OCI-LY1 (cell line): Measurements from ENCODE around the gene AGR3.

ENCODE experiments used
- EZH2 ChIP-seq: fragments of 200-600 bp; sonication (generic), shearing (Covaris generic); IDR thresholded peaks from 2 replicates; pipeline ENCODE4 v1.8.0; 2017; ENCODE audit warnings: borderline replicate concordance, mixed run types, mild to moderate bottlenecking, antibody characterized with exemption, low read length, moderate library complexity, mixed read lengths
- TF ChIP-seq, protein P1 (sequence below): fragments of 200-600 bp; sonication (generic), shearing (Covaris generic); IDR thresholded peaks from 2 replicates; pipeline ENCODE4 v1.5.1; 2017; ENCODE audit warnings: mild to moderate bottlenecking, antibody characterized with exemption, low read length, moderate library complexity, mixed read lengths

- TF ChIP-seq, protein P1, sequence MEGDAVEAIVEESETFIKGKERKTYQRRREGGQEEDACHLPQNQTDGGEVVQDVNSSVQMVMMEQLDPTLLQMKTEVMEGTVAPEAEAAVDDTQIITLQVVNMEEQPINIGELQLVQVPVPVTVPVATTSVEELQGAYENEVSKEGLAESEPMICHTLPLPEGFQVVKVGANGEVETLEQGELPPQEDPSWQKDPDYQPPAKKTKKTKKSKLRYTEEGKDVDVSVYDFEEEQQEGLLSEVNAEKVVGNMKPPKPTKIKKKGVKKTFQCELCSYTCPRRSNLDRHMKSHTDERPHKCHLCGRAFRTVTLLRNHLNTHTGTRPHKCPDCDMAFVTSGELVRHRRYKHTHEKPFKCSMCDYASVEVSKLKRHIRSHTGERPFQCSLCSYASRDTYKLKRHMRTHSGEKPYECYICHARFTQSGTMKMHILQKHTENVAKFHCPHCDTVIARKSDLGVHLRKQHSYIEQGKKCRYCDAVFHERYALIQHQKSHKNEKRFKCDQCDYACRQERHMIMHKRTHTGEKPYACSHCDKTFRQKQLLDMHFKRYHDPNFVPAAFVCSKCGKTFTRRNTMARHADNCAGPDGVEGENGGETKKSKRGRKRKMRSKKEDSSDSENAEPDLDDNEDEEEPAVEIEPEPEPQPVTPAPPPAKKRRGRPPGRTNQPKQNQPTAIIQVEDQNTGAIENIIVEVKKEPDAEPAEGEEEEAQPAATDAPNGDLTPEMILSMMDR = no peak
- TF ChIP-seq EZH2 = no peak
These were observed 49.2 kb upstream of the AGR3 start for GRCh38 chr7:16930946-16931345.
